Activated CD4-positive, alpha-beta T cell treated with anti-CD3 and anti-CD28 coated beads, Interleukin-2, amount 10 ng/mL, durations not matched to agents 7 days and 5 days (primary cell): ENCODE results near the gene TAS2R38. TPM values are rescaled to one million over a fixed set of nuclear protein-coding genes. Genes with fewer than 3 reads are reported as not detected.

Experiments used
- CTCF ChIA-PET: fragments of 350-600 bp; sonication (Branson Sonifier 250); formaldehyde crosslinking; loops from one replicate; lab custom pipeline; 2021; ENCODE audit warnings: antibody characterized with exemption; lab: Charles Lee
- POLR2A ChIA-PET: fragments of 350-600 bp; sonication (Branson Sonifier 250); formaldehyde crosslinking; loops from one replicate; lab custom pipeline; 2021; ENCODE audit warnings: antibody characterized with exemption; lab: Charles Lee
- DNase-seq: peaks from one replicate; pipeline ENCODE4 v3.0.0-alpha.2; 2020
- H3K27ac Mint-ChIP-seq: one replicate; pipeline ENCODE4 v1.8.0; 2021; ENCODE audit warnings: mild to moderate bottlenecking, moderate library complexity, mixed read lengths
- H3K27me3 Mint-ChIP-seq: one replicate; pipeline ENCODE4 v1.8.0; 2021; ENCODE audit warnings: mixed read lengths
- H3K36me3 Mint-ChIP-seq: one replicate; pipeline ENCODE4 v1.8.0; 2021; ENCODE audit warnings: low read depth, mixed read lengths
- H3K4me1 Mint-ChIP-seq: one replicate; pipeline ENCODE4 v1.8.0; 2021; ENCODE audit warnings: mixed read lengths
- H3K4me3 Mint-ChIP-seq: one replicate; pipeline ENCODE4 v1.8.0; 2021; ENCODE audit warnings: mild to moderate bottlenecking, moderate library complexity, mixed read lengths
- H3K9me3 Mint-ChIP-seq: one replicate; pipeline ENCODE4 v1.8.0; 2021; ENCODE audit warnings: mixed read lengths
- total RNA-seq, 2 experiments: library from RNA; stranded (reverse); gene quantifications; one replicate each; pipeline ENCODE4 v1.2.3, GENCODE V29; 2021

Gene TAS2R38
- total RNA-seq, 2 experiments from 2014 or later = not detected

- Mint-ChIP-seq H3K36me3 (no peaks in the 10 kb centered on the region), H3K27me3 (no peaks in the 10 kb centered on the region), H3K4me3 (no peak overlapping the region), H3K27ac (no peak overlapping the region), H3K4me1 (no peaks in the 10 kb centered on the region), H3K9me3 (peaks cover 3% of the 10 kb centered on the region)
- ChIA-PET POLR2A (no interaction called here), CTCF (no interaction called here)
- no peak for DNase-seq
Measured at GRCh38 chr7:141928146-141928844, 45.3 kb downstream of the TAS2R38 start.

Other genes with a start within 250 kb of the TAS2R38 start
- gene SSBP1, start 235.4 kb downstream of the TAS2R38 start, total RNA-seq = 100 to 1,000 TPM; 109 to 127 TPM
- 1 to 10 TPM; 1.4 to 1.8 TPM for gene TAS2R3, start 209.7 kb downstream of the TAS2R38 start, total RNA-seq
- gene TAS2R4, start 197.1 kb downstream of the TAS2R38 start, total RNA-seq = 1 to 10 TPM; 1.1 to 1.3 TPM
- 1 to 10 TPM; 1.2 to 1.3 TPM for gene TAS2R5, start 183.6 kb downstream of the TAS2R38 start, total RNA-seq
- gene PRSS37, start 132.3 kb downstream of the TAS2R38 start, total RNA-seq = not detected
- gene OR9A4, start 57.4 kb downstream of the TAS2R38 start, total RNA-seq = not detected
- gene CLEC5A, start 26.8 kb downstream of the TAS2R38 start, total RNA-seq = not detected
- not detected for gene MGAM, start 22.1 kb upstream of the TAS2R38 start, total RNA-seq
- gene MGAM2, start 137.9 kb upstream of the TAS2R38 start, total RNA-seq = not detected